Memory B cell (primary cell): ENCODE results near the gene GLI3.

Experiments used
- ATAC-seq: fragments of 150-1000 bp; cut with Tn5 transposase; 2 replicates; pipeline ENCODE4 v1.10.0; 2021; ENCODE audit warnings: low read depth, mild to moderate bottlenecking, moderate library complexity
- DNase-seq, 2 donors: peaks; one replicate each; pipeline ENCODE4 v3.0.0; 2022; ENCODE audit warnings: low spot score in 2 of 2
- H3K27ac Mint-ChIP-seq: one replicate; pipeline ENCODE4 v1.8.0; 2022; ENCODE audit warnings: mild to moderate bottlenecking, moderate library complexity, mixed read lengths
- H3K27me3 Mint-ChIP-seq: one replicate; pipeline ENCODE4 v1.8.0; 2022; ENCODE audit warnings: mixed read lengths
- H3K36me3 Mint-ChIP-seq: one replicate; pipeline ENCODE4 v1.8.0; 2022; ENCODE audit warnings: mild to moderate bottlenecking, mixed read lengths
- H3K4me1 Mint-ChIP-seq: one replicate; pipeline ENCODE4 v1.8.0; 2022; ENCODE audit warnings: mixed read lengths
- H3K4me3 Mint-ChIP-seq: one replicate; pipeline ENCODE4 v1.8.0; 2022; ENCODE audit warnings: mild to moderate bottlenecking, moderate library complexity, mixed read lengths
- H3K9me3 Mint-ChIP-seq: one replicate; pipeline ENCODE4 v1.8.0; 2022; ENCODE audit warnings: mixed read lengths

Gene GLI3

DNA sequence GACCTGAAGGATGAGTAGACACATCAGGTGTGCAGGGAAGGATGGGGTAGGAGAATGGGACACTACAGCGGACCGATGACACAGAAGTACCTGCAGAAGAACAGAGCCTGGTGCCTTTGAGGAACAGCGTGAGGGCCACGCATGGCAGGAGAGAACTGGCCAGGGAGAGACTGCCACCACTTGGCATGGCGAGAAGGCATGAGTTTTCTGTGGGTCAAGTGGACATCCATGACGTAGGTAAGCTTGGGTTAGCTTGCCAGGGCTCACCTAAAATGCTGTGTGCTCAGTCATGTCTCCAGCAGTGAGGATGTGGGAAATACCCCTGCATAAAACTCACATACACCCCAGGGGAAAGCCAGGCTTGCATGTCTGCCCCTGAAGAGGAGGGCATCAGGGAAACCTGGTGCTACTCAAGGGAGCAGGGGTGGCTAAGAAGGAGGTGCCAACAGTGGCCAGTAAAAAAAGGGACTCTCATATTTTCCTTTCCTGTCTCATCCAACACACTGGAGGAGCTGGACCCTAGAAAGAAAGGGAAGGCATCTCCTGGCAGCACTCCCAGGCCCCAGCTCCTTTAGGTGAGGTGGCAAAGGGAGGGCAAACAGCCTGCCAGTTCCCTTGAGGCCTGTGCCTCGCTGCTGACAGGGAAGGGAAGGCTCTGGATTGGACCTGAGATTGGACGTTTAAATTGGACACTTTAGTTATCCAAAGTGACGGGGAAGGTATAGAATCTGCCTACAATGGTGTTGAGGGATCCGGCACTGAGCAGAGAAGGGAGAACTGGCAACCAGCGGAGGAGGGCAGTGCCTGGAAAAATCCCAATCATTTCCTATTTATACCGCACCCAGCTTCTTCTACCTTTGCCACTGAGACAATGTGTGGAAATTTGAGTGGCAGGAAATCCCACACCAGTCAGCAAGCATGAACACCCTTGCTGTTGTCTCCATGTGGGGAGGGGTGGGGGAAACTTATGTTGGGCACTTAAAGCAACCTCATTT lies 255.7 kb downstream of the GLI3 start:
- no peak for DNase-seq
- no peak overlapping the region for H3K4me3 Mint-ChIP-seq
- no peak for ATAC-seq
- peak overlapping the region; percentile 11 for H3K27ac Mint-ChIP-seq
- H3K4me1 Mint-ChIP-seq: no peaks in the 10 kb centered on the region
- H3K36me3 Mint-ChIP-seq: no peaks in the 10 kb centered on the region
- no peaks in the 10 kb centered on the region for H3K9me3 Mint-ChIP-seq
- H3K27me3 Mint-ChIP-seq: peaks cover 9% of the 10 kb centered on the region

DNA sequence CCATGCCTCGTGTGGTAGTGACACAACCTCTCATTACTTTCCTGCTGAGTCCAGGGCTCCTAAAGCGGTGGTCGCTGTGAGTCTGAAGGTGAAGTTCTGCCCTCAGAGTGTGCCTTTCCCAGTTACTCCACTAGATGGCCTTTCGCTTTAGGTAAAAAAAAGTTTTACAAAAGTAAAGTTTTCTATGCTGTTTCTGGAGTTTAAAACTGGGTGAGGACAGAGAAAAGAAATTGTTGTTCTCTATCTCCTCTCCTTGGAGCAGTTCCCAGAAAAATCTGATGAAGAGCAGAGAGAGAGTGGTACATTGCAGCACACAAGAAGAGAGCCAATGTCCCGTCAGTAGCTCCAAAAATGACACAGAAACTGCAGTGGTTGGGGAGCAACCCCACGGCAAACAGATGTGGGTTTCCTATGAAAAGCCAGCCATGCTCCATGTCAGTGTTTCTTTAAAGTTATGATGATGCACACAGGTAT lies 257.1 kb downstream of the GLI3 start:
- peak; percentile 50 for ATAC-seq

DNA sequence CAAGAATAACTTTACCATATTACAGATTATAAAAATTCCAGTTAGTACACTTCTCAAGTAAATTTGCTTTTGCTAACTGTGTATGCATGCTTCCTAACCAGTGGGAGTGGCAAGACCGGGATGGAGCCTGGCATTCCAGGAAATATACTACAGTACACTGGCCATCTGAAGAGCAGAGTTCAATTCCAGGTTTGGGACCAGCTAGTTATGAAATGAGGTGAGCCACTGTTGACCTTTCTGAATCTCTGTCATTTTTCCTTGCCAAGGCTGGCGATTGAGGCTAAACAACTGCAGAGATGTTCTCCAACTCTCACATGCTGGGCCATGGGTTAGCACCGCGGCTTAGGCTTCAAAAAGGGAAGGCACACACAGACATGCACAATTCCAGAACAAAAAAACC lies 258.2 kb downstream of the GLI3 start:
- no peaks in the 10 kb centered on the region for H3K4me1 Mint-ChIP-seq
- H3K27me3 Mint-ChIP-seq: peaks cover 7% of the 10 kb centered on the region
- DNase-seq (no peak), ATAC-seq (no peak)
- H3K4me3 Mint-ChIP-seq: no peak overlapping the region
- H3K36me3 Mint-ChIP-seq: no peaks in the 10 kb centered on the region
- no peaks in the 10 kb centered on the region for H3K9me3 Mint-ChIP-seq
- H3K27ac Mint-ChIP-seq: no peak overlapping the region

More for the DNA sequence above, 257.1 kb downstream of the GLI3 start:
- DNase-seq: no peak
- Mint-ChIP-seq H3K4me3 (no peak overlapping the region), H3K27ac (no peak overlapping the region), H3K9me3 (no peaks in the 10 kb centered on the region), H3K4me1 (no peaks in the 10 kb centered on the region), H3K36me3 (no peaks in the 10 kb centered on the region), H3K27me3 (peaks cover 9% of the 10 kb centered on the region)

DNA sequence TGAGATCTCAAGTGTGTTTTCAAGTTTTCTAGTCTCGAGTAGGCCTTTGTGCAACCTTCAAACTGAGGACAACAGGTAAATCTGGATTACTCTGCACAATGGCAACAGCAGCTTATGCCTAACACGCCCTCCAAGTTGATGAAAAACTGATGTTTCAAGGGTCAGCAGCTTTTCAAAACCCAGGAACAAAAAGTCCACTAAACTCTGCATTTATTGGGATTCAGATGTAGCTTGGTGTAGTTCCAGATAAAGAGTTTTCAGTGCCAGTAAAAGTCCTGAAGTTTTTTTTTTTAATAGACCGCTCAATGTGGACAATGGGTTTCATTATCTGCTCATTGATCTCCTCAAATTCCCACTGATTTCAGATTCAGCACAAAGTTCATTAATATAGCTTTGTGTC lies 259.3 kb downstream of the GLI3 start:
- Mint-ChIP-seq H3K27ac (no peak overlapping the region), H3K9me3 (no peaks in the 10 kb centered on the region), H3K4me3 (no peak overlapping the region), H3K4me1 (no peaks in the 10 kb centered on the region), H3K36me3 (no peaks in the 10 kb centered on the region), H3K27me3 (peaks cover 7% of the 10 kb centered on the region)
- no peak for ATAC-seq
- DNase-seq: no peak

DNA sequence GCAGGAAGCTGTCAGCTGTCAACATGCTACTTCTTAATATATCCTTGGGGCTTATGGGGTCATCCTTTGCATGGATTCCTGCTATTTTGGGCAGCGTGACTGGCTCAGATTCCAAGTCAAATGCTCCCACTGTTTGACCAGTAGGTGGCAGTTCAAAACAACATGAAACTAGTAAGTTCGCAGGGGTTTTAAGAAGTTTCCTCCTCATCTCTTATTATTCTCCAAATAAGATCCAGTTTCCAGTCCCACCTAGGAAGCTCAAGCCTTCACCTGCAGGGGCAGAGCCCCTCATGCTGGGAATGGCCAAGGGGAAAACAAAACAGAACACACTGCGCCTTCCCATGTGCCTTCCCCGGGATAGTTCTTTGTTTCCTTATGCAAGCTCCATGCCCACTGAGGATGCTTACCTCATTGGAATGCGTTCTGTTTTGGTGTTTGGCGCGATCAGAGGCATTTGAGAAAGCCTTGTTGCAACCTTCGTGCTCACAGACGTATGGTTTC lies 259.8 kb downstream of the GLI3 start:
- DNase-seq: no peak
- Mint-ChIP-seq H3K27me3 (peaks cover 7% of the 10 kb centered on the region), H3K9me3 (no peaks in the 10 kb centered on the region), H3K36me3 (no peaks in the 10 kb centered on the region), H3K4me3 (no peak overlapping the region), H3K27ac (no peak overlapping the region), H3K4me1 (no peaks in the 10 kb centered on the region)
- no peak for ATAC-seq

DNA sequence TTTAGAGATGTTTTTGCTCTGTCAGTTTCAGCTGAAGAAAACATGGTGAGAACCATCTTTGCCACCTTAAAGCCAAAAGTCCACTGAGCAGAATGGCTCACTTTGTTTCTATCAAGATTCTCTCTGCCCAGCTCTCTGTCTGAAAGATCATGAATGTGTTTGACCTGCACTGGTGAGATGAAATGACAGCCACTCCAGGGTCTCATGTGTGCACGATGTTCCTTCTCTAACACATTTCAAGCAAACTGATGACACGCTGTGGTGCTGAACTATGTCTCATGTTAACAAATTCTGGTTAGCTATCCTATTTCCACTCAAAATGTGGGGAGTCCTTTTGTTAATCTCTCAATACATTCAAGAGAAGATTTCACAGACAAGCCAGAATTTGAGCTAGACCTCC lies 260.6 kb downstream of the GLI3 start:
- Mint-ChIP-seq H3K27me3 (peaks cover 7% of the 10 kb centered on the region), H3K36me3 (no peaks in the 10 kb centered on the region), H3K4me1 (no peaks in the 10 kb centered on the region), H3K9me3 (no peaks in the 10 kb centered on the region), H3K27ac (no peak overlapping the region), H3K4me3 (no peak overlapping the region)
- no peak for ATAC-seq
- no peak for DNase-seq

DNA sequence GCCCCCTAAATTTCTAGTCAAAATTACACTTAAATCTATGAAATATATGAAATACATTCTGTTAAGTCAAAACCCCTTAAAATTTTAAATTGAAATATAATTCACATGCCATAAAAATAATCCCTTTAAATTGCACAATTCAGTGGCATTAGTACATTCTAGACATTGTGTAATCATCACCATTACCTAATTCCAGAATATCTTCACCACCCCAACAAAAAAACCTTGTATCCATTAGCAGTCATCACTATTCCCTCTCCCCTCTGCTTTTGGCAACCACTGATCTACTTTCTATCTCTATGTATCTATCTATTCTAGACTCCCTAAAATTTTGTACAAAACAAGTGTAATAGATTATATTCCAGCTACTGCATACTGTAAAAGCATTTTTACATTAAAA lies 261.2 kb downstream of the GLI3 start:
- H3K4me1 Mint-ChIP-seq: no peaks in the 10 kb centered on the region
- H3K36me3 Mint-ChIP-seq: no peaks in the 10 kb centered on the region
- H3K9me3 Mint-ChIP-seq: no peaks in the 10 kb centered on the region
- H3K27ac Mint-ChIP-seq: no peak overlapping the region
- no peak overlapping the region for H3K4me3 Mint-ChIP-seq
- ATAC-seq (no peak), DNase-seq (no peak)
- H3K27me3 Mint-ChIP-seq: peaks cover 6% of the 10 kb centered on the region

DNA sequence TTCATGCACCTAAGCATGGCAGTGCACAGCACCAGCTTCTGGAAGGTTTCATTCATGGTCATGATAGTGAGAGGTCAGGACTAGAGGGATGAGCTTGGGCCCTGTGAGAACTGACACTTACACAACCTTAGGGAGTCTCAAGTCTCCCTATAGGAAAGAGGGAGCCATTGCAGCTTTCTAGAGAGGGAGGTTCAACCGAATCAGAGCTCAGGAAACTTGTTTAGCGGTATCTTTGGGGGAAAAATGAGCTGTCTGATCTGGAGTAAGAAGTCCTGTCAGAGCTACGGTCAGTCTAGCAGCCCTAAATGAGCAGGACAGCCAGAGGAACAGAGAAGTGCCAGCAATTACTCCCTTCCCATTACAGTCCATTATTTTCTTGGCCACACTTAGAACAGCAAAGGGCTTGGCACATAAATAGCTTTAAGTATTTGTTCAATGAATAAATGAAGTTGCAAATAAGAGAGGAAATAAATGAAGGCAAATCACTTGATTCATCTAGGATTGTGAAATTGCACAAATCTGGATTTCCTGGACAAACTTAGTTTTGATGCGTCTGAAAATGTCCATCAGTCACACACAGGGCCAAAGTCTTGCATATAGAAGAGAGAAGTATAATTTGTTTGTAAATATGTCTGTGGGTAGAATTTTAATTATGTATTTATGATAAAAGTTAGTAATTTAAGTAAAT lies 262.0 kb downstream of the GLI3 start:
- ATAC-seq: no peak
- Mint-ChIP-seq H3K4me1 (no peaks in the 10 kb centered on the region), H3K27me3 (peaks cover 2% of the 10 kb centered on the region), H3K4me3 (no peak overlapping the region), H3K36me3 (no peaks in the 10 kb centered on the region), H3K9me3 (no peaks in the 10 kb centered on the region), H3K27ac (no peak overlapping the region)
- no peak for DNase-seq

DNA sequence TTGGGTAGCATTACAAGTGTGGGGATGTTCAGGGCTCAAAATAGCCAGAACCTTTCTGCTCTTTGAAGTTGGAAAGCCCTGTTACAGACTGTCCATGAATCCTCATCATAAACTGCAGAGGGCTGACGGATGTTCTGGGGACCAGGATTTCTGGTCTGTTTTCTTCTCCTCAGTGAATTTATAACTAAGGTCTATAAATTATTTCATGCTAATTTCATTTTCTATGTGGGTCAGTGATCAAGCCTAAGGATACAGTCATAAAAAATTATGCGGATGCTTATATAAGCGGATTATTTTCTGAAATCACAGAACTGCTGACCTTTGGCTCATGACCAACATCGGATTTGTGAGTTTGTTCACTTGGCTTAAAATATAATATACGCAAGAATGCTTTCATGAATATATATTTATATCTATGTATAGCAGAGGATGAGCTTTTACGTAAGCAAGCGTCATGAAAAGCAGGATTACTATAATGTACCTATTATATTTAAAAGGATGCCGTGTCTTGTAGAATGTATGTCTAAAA lies 263.7 kb downstream of the GLI3 start:
- no peak overlapping the region for H3K27ac Mint-ChIP-seq
- no peaks in the 10 kb centered on the region for H3K36me3 Mint-ChIP-seq
- no peaks in the 10 kb centered on the region for H3K9me3 Mint-ChIP-seq
- peaks cover 2% of the 10 kb centered on the region for H3K27me3 Mint-ChIP-seq
- DNase-seq (no peak), ATAC-seq (no peak)
- H3K4me3 Mint-ChIP-seq: no peak overlapping the region
- peaks cover 2% of the 10 kb centered on the region for H3K4me1 Mint-ChIP-seq

DNA sequence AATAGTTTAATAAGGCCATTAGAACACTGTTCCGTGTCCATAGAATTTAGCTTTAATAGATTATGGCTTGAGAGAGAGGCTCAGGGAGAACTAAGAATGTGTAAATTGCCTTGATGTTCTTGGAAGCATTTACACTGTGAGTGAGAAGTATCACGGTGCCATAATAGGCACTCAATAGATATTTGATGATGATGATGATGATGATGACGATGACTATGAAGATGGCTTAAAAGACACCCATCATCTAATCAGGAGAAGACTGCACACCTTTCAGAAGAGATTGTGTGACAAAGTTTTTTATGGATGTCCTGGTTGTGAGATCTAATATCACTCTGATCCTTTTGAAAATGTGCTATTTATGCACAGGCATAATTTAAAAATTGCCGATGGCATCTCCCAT lies 264.2 kb downstream of the GLI3 start:
- peaks cover 2% of the 10 kb centered on the region for H3K4me1 Mint-ChIP-seq
- ATAC-seq (no peak), DNase-seq (no peak)
- no peak overlapping the region for H3K4me3 Mint-ChIP-seq
- peaks cover 2% of the 10 kb centered on the region for H3K27me3 Mint-ChIP-seq
- H3K9me3 Mint-ChIP-seq: no peaks in the 10 kb centered on the region
- H3K36me3 Mint-ChIP-seq: no peaks in the 10 kb centered on the region
- no peak overlapping the region for H3K27ac Mint-ChIP-seq

DNA sequence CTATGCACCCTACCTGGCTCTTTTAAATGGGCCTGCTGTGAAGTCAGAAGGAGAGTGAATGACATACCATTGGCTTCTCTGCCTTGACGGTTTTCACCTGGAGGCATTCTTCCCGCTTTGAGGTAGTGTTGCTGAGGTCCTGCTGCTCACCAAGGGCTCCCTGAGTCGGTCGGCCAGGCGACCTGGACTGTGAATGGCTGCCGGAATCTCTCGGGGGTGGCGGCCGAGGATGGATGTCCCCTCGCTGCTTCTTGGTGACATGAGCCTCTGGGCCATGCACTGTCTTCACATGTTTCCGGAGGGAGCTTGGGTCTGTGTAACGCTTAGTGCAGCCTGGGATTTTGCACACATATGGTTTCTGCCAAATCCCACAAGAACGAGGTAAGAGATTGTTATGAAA lies 264.7 kb downstream of the GLI3 start:
- H3K27me3 Mint-ChIP-seq: peaks cover 2% of the 10 kb centered on the region

DNA sequence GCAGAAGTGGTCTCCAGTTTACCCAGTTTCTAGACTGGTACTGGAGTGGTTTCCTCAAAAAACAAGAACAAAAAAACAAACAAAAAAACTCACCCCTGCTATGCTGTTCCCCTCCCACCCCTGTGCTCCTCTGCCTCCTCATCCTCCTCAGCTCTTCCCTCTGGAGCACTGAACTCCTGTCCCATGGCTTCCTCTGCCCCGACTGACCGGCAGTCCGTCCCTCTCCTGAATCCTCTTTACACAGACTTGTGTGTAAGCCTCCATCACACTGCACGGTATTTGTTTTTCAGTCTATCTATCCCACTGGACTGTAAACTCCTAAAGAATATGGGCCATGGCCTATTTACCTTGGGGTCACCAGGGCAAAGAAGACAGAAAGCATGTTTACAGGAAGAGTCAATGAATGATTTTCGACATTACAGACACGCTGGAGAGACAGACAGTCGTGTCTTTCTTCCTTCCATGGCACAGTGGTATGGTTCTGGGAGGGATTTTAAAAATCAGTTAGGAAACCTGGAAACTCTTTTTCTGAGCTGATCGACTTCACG lies 265.3 kb downstream of the GLI3 start:
- Mint-ChIP-seq H3K4me1 (peaks cover 2% of the 10 kb centered on the region), H3K4me3 (no peak overlapping the region), H3K27ac (no peak overlapping the region), H3K36me3 (no peaks in the 10 kb centered on the region), H3K9me3 (no peaks in the 10 kb centered on the region), H3K27me3 (peaks cover 2% of the 10 kb centered on the region)
- ATAC-seq (no peak), DNase-seq (no peak)

More for the DNA sequence above, 264.7 kb downstream of the GLI3 start:
- H3K4me1 Mint-ChIP-seq: peaks cover 2% of the 10 kb centered on the region
- no peak for ATAC-seq
- H3K36me3 Mint-ChIP-seq: no peaks in the 10 kb centered on the region
- no peak overlapping the region for H3K4me3 Mint-ChIP-seq
- no peak for DNase-seq
- no peaks in the 10 kb centered on the region for H3K9me3 Mint-ChIP-seq
- H3K27ac Mint-ChIP-seq: no peak overlapping the region

DNA sequence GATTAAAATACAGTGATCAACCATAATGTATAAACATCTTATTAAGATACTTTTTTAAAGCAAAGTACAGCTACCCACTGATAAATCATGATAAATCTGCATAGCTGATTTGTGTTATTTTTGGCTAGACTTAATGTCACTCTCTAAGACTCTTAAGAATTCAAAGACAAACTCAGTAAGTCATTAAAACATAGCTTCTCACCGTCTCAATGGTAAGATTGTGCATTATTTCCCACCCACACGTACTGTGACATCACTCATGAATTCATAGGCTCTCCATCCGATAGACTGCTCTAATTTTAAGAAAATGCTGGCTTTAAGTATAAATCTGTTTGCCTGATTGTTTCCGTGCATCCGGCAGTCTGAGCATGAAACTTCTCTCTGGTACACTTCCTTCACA lies 266.1 kb downstream of the GLI3 start:
- DNase-seq (no peak), ATAC-seq (no peak)
- Mint-ChIP-seq H3K4me1 (peaks cover 2% of the 10 kb centered on the region), H3K27me3 (peaks cover 2% of the 10 kb centered on the region), H3K9me3 (no peaks in the 10 kb centered on the region), H3K27ac (no peak overlapping the region), H3K36me3 (no peaks in the 10 kb centered on the region), H3K4me3 (no peak overlapping the region)

DNA sequence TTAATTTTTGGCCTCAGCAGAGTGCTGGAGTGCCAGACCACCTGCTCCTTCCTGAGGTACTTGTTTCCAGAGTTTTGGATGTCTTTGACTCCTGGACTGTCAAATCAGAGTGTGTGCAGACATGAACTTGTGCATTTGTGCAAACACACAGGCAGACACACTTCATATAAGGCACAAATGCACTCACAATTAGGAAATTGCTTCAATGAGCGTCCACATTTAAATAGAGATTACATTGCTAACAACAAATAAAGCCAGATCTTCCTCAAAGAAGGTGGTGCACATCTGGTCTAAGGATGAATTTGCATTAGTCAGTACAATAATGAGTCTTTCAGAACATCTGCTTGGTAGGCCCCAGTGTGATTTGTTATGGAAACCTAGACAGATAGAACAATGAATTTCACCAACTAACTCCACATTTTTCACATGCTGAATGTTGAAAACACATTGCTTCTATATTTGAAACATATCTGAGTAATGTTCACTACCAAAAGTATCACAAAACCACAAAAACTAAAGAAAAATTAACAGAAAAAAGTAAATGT lies 267.4 kb downstream of the GLI3 start:
- Mint-ChIP-seq H3K9me3 (no peaks in the 10 kb centered on the region), H3K36me3 (no peaks in the 10 kb centered on the region)

More for the DNA sequence above, 267.4 kb downstream of the GLI3 start:
- Mint-ChIP-seq H3K27ac (no peak overlapping the region), H3K4me1 (peaks cover 2% of the 10 kb centered on the region), H3K27me3 (peaks cover 2% of the 10 kb centered on the region), H3K4me3 (no peak overlapping the region)
- ATAC-seq (no peak), DNase-seq (no peak)
